Activated naive CD4-positive, alpha-beta T cell treated with anti-CD3 and anti-CD28 coated beads, Interleukin-2, amount 10 ng/mL, durations not matched to agents 7 days and 5 days (primary cell): ENCODE results near the gene GTF3C1.

ENCODE experiments used
- CTCF ChIA-PET: fragments of 350-600 bp; sonication (Branson Sonifier 250); formaldehyde crosslinking; loops from one replicate; lab custom pipeline; 2021; ENCODE audit warnings: antibody characterized with exemption; lab: Charles Lee
- DNase-seq: peaks from one replicate; pipeline ENCODE4 v3.0.0-alpha.2; 2020
- H3K27ac Mint-ChIP-seq: one replicate; pipeline ENCODE4 v1.8.0; 2021; ENCODE audit warnings: mild to moderate bottlenecking, moderate library complexity, mixed read lengths
- H3K27me3 Mint-ChIP-seq: one replicate; pipeline ENCODE4 v1.8.0; 2021; ENCODE audit warnings: mild to moderate bottlenecking, mixed read lengths
- H3K36me3 Mint-ChIP-seq: one replicate; pipeline ENCODE4 v1.8.0; 2021; ENCODE audit warnings: mixed read lengths
- H3K4me1 Mint-ChIP-seq: one replicate; pipeline ENCODE4 v1.8.0; 2021; ENCODE audit warnings: mixed read lengths
- H3K4me3 Mint-ChIP-seq: one replicate; pipeline ENCODE4 v1.8.0; 2021; ENCODE audit warnings: mild to moderate bottlenecking, moderate library complexity, mixed read lengths
- H3K9me3 Mint-ChIP-seq: one replicate; pipeline ENCODE4 v1.8.0; 2021; ENCODE audit warnings: mixed read lengths

GTF3C1 gene

GRCh38 chr16:27549746-27550581, at the start of gene GTF3C1, which contains the start of gene KATNIP:
GTF3C1 (minus strand) TSS chr16:27549913; CDS start chr16:27549890, 23 bp downstream.
KATNIP (plus strand) TSS chr16:27550144; CDS start chr16:27550171, 27 bp downstream.
- peaks cover 7% of the 10 kb centered on the region for H3K27me3 Mint-ChIP-seq
- H3K9me3 Mint-ChIP-seq, result no peaks in the 10 kb centered on the region
- H3K4me3 Mint-ChIP-seq, result peak within 1 kb of the TSS; percentile 96
- H3K4me1 Mint-ChIP-seq, result peaks cover 41% of the 10 kb centered on the region
- H3K36me3 Mint-ChIP-seq, result peaks cover 5% of the 10 kb centered on the region
- CTCF ChIA-PET, result interaction anchor here (1.3 kb wide), 2 partner anchors 34 to 521 kb away, joined by 3 to 4 read pairs; no protein-coding TSS in a partner anchor
- H3K27ac Mint-ChIP-seq, result peak within 1 kb of the TSS; percentile 91
- peak; percentile 100 for DNase-seq

GRCh38 chr16:27598931-27599565, 49.3 kb upstream of the GTF3C1 start:
- DNase-seq, result no peak
- Mint-ChIP-seq H3K36me3 (no peaks in the 10 kb centered on the region), H3K27me3 (no peaks in the 10 kb centered on the region), H3K27ac (no peak overlapping the region), H3K4me1 (no peaks in the 10 kb centered on the region), H3K4me3 (no peak overlapping the region), H3K9me3 (no peaks in the 10 kb centered on the region)
- CTCF ChIA-PET, result interaction anchor here (0.6 kb wide), 1 partner anchor 29 kb away, joined by 3 read pairs; no protein-coding TSS in a partner anchor

- CTCF ChIA-PET, result no interaction called here
- H3K4me1 Mint-ChIP-seq, result no peaks in the 10 kb centered on the region
- H3K9me3 Mint-ChIP-seq, result no peaks in the 10 kb centered on the region
- no peaks in the 10 kb centered on the region for H3K27me3 Mint-ChIP-seq
- DNase-seq, result no peak
- no peak overlapping the region for H3K27ac Mint-ChIP-seq
- no peaks in the 10 kb centered on the region for H3K36me3 Mint-ChIP-seq
- no peak overlapping the region for H3K4me3 Mint-ChIP-seq
Observed at GRCh38 chr16:27598220-27598619, 48.5 kb upstream of the GTF3C1 start.

- Mint-ChIP-seq H3K27ac (no peak overlapping the region), H3K4me1 (no peaks in the 10 kb centered on the region)
- CTCF ChIA-PET, result no interaction called here
Observed at GRCh38 chr16:27597361-27597760, 47.6 kb upstream of the GTF3C1 start.

GRCh38 chr16:27596411-27596810, 46.7 kb upstream of the GTF3C1 start:
- H3K36me3 Mint-ChIP-seq, result peaks cover 3% of the 10 kb centered on the region
- no peaks in the 10 kb centered on the region for H3K4me1 Mint-ChIP-seq
- no peak for DNase-seq
- H3K4me3 Mint-ChIP-seq, result no peak overlapping the region
- CTCF ChIA-PET, result no interaction called here
- no peaks in the 10 kb centered on the region for H3K9me3 Mint-ChIP-seq
- H3K27me3 Mint-ChIP-seq, result no peaks in the 10 kb centered on the region
- H3K27ac Mint-ChIP-seq, result no peak overlapping the region

More at GRCh38 chr16:27597361-27597760, 47.6 kb upstream of the GTF3C1 start:
- no peaks in the 10 kb centered on the region for H3K9me3 Mint-ChIP-seq
- no peak for DNase-seq
- H3K4me3 Mint-ChIP-seq, result no peak overlapping the region
- H3K27me3 Mint-ChIP-seq, result no peaks in the 10 kb centered on the region
- no peaks in the 10 kb centered on the region for H3K36me3 Mint-ChIP-seq

- Mint-ChIP-seq H3K4me1 (no peaks in the 10 kb centered on the region), H3K36me3 (peaks cover 3% of the 10 kb centered on the region), H3K4me3 (no peak overlapping the region), H3K27ac (no peak overlapping the region), H3K9me3 (no peaks in the 10 kb centered on the region), H3K27me3 (no peaks in the 10 kb centered on the region)
- no peak for DNase-seq
- CTCF ChIA-PET, result no interaction called here
Observed at GRCh38 chr16:27595993-27596392, 46.3 kb upstream of the GTF3C1 start.

GRCh38 chr16:27595475-27595874, 45.8 kb upstream of the GTF3C1 start:
- no peaks in the 10 kb centered on the region for H3K4me1 Mint-ChIP-seq
- no peak overlapping the region for H3K27ac Mint-ChIP-seq
- no peak overlapping the region for H3K4me3 Mint-ChIP-seq
- H3K27me3 Mint-ChIP-seq, result no peaks in the 10 kb centered on the region
- no peak for DNase-seq
- CTCF ChIA-PET, result no interaction called here
- peaks cover 3% of the 10 kb centered on the region for H3K36me3 Mint-ChIP-seq
- H3K9me3 Mint-ChIP-seq, result no peaks in the 10 kb centered on the region

- CTCF ChIA-PET, result no interaction called here
- H3K4me3 Mint-ChIP-seq, result no peak overlapping the region
Observed at GRCh38 chr16:27591837-27592236, 42.1 kb upstream of the GTF3C1 start.

GRCh38 chr16:27588057-27588456, 38.3 kb upstream of the GTF3C1 start:
- Mint-ChIP-seq H3K4me3 (no peak overlapping the region), H3K36me3 (peaks cover 3% of the 10 kb centered on the region), H3K4me1 (no peaks in the 10 kb centered on the region), H3K9me3 (no peaks in the 10 kb centered on the region), H3K27me3 (no peaks in the 10 kb centered on the region), H3K27ac (no peak overlapping the region)
- no peak for DNase-seq
- CTCF ChIA-PET, result no interaction called here

More at GRCh38 chr16:27591837-27592236, 42.1 kb upstream of the GTF3C1 start:
- Mint-ChIP-seq H3K9me3 (no peaks in the 10 kb centered on the region), H3K27ac (no peak overlapping the region), H3K4me1 (no peaks in the 10 kb centered on the region), H3K36me3 (peaks cover 3% of the 10 kb centered on the region), H3K27me3 (no peaks in the 10 kb centered on the region)
- DNase-seq, result no peak

GRCh38 chr16:27586711-27587110, 37.0 kb upstream of the GTF3C1 start:
- no peaks in the 10 kb centered on the region for H3K27me3 Mint-ChIP-seq
- no peak overlapping the region for H3K27ac Mint-ChIP-seq
- H3K9me3 Mint-ChIP-seq, result no peaks in the 10 kb centered on the region
- CTCF ChIA-PET, result no interaction called here
- H3K4me3 Mint-ChIP-seq, result no peak overlapping the region
- no peaks in the 10 kb centered on the region for H3K4me1 Mint-ChIP-seq
- H3K36me3 Mint-ChIP-seq, result peaks cover 2% of the 10 kb centered on the region
- no peak for DNase-seq

GRCh38 chr16:27585200-27585599, 35.5 kb upstream of the GTF3C1 start:
- Mint-ChIP-seq H3K4me1 (no peaks in the 10 kb centered on the region), H3K9me3 (no peaks in the 10 kb centered on the region), H3K27ac (no peak overlapping the region), H3K27me3 (no peaks in the 10 kb centered on the region), H3K36me3 (no peaks in the 10 kb centered on the region), H3K4me3 (no peak overlapping the region)
- DNase-seq, result no peak
- CTCF ChIA-PET, result no interaction called here

GRCh38 chr16:27583634-27584033, 33.9 kb upstream of the GTF3C1 start:
- CTCF ChIA-PET, result no interaction called here
- DNase-seq, result no peak
- no peaks in the 10 kb centered on the region for H3K36me3 Mint-ChIP-seq
- H3K9me3 Mint-ChIP-seq, result no peaks in the 10 kb centered on the region
- H3K27ac Mint-ChIP-seq, result no peak overlapping the region
- H3K4me1 Mint-ChIP-seq, result peaks cover 3% of the 10 kb centered on the region
- no peak overlapping the region for H3K4me3 Mint-ChIP-seq
- H3K27me3 Mint-ChIP-seq, result no peaks in the 10 kb centered on the region

GRCh38 chr16:27582883-27583282, 33.2 kb upstream of the GTF3C1 start:
- Mint-ChIP-seq H3K9me3 (no peaks in the 10 kb centered on the region), H3K4me3 (no peak overlapping the region), H3K36me3 (no peaks in the 10 kb centered on the region), H3K27ac (no peak overlapping the region), H3K27me3 (no peaks in the 10 kb centered on the region), H3K4me1 (peaks cover 5% of the 10 kb centered on the region)
- CTCF ChIA-PET, result no interaction called here
- DNase-seq, result no peak

GRCh38 chr16:27579087-27579980, 29.6 kb upstream of the GTF3C1 start:
- no peak overlapping the region for H3K4me3 Mint-ChIP-seq
- no peaks in the 10 kb centered on the region for H3K9me3 Mint-ChIP-seq
- H3K27me3 Mint-ChIP-seq, result no peaks in the 10 kb centered on the region
- H3K36me3 Mint-ChIP-seq, result no peaks in the 10 kb centered on the region
- CTCF ChIA-PET, result no interaction called here
- no peak for DNase-seq
- no peak overlapping the region for H3K27ac Mint-ChIP-seq
- H3K4me1 Mint-ChIP-seq, result peaks cover 5% of the 10 kb centered on the region
